GM10847 (cell line): ENCODE measurements around the gene ADAMTS4.

Source experiments
- POLR2A ChIP-seq: IDR thresholded peaks from 2 replicates; pipeline ENCODE4 v1.6.1; 2011; ENCODE audit not compliant: insufficient read length; ENCODE audit errors: extremely low read depth

Gene ADAMTS4

DNA sequence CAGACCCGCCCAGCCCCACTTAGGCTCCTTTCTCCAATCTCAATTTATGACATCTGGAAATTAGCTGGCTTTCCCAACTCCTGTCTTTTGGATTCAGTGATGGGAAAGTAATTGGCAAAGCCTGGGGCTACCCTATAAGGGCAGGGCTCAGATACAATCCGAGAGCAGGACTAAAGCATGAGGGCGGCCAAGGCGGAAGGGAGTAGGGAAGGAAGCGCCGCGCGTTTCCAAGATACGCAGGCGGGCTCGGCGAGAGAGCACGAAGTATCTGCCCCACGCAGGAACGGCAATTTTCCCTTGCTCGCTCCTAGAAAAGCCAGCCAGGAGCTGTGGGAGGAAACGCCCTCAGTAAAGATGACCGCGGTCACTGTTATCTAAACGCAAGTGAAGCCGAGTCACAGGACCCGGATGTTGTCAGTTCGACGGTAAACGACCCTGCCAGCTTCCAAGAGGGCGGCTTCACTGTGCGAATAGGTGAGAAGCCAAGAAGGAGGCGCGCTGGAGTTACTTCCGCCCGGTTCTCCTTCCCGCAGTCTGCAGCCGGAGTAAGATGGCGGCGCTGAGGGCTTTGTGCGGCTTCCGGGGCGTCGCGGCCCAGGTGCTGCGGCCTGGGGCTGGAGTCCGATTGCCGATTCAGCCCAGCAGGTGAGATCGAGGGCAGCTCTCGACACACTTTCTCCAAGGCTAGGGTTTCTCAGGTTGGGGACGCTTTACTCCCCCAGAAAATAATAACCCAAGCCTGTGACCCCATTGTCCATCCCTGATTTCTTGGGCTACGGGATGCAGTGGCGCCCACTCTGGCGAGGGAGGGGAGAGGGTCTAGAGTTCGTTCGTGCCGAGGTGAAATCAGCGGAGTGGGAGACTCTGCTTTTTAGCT lies 3.2 kb upstream of the ADAMTS4 start, which contains the start of gene NDUFS2:
Gene NDUFS2 (plus strand): TSS at position 532 of the 877 bp plus-strand sequence. CDS start 19 bp downstream, at position 551.
- peak; percentile 83 for TF ChIP-seq POLR2A

DNA sequence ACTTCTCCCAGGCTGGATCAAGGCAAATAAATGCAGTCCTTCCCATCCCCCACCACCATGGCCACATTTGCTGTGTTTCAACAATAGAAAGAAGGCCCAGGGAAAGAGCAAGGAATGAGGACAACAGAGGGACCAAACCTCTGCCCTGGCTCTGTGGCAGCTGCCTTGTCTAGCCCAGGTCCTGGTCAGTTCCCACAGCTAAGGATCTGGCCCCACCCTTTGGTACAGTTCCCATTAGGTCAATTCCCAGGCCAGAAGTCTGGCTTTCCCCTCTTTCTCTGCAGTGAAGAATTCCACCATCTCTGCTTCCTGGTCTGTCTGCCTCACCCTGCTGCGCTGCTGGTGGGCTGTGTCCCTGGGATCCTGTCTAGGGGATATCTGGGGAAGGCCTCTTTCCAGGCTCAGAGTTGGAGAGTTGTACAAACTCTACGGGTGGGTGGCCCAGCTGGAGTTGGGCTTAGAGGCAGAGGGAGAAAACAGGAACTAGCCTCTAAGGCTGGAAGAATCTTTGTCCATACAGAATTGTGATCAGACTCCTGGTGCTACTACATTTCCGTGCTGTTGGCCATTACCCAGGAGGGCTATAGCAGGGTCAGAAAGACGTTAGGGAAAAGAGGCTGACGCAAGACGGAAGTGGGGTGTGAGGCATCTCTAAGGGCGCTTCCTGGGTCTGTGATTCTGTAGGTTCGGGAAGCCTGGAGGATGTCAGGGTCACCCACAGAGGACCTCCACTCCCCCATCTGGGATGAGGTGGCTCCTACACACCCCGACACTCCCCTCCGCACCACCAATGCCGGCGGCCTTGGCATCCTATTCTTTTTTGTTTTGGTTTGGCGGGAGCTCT lies 2.4 kb upstream of the ADAMTS4 start:
- no peak for TF ChIP-seq POLR2A

DNA sequence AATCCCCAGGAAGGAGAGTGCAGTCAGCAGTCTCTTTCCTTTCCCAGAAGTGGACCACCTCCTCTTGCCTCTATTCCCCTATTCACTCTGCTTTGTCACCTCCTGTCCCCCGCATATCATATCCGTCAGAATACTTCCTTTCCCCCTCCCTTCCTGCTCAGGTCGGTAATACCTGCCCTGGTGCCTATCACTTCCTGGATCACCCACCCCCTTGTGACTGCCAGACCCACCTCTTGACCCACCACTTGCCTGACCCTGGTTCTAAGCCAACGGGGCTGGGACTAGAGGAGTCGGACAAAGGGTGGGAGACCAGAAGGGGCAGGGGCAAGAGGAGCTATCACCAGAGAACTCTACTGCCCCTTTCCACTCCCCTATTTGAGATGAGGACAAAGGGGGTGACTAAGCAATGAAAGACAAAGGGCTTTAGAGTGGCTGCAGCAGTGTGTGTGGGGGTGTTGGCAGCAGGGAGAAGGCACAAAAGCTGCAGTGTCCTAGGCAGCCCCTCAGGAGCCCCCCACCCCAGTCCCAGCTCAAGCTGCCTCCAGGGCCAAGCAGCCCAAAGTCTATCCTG lies 1.7 kb upstream of the ADAMTS4 start:
- no peak for TF ChIP-seq POLR2A

DNA sequence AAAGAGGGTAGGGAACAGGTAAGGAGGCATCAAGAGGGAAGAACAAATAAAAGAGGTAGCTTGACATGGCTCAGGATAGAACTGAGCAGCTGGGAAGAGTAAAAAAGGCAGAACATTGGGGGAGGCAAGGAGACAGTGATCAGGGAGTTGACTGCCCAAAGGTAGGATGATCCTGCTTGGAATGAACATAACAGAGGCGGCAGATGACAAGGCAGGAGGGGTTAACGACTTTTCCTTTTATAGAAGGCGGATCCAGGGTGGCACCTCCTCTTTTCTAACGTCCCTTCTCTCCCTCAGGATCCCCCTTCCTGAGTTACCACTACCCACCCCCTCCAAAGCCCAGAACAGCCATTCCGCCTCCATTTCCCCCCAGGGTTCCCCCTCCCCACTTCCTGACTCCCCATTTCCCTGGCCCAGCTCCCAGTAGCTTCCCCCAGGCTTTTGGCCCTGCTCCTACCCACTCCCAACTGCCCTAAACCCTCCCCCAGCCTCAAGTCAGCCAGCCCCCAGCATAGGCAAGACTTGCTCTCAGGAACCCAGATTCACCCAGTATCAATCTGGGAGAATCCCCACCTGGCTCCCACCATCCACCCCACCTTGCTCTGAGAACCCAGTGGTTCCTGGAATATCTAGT lies 769 bp upstream of the ADAMTS4 start:
- no peak for TF ChIP-seq POLR2A

DNA sequence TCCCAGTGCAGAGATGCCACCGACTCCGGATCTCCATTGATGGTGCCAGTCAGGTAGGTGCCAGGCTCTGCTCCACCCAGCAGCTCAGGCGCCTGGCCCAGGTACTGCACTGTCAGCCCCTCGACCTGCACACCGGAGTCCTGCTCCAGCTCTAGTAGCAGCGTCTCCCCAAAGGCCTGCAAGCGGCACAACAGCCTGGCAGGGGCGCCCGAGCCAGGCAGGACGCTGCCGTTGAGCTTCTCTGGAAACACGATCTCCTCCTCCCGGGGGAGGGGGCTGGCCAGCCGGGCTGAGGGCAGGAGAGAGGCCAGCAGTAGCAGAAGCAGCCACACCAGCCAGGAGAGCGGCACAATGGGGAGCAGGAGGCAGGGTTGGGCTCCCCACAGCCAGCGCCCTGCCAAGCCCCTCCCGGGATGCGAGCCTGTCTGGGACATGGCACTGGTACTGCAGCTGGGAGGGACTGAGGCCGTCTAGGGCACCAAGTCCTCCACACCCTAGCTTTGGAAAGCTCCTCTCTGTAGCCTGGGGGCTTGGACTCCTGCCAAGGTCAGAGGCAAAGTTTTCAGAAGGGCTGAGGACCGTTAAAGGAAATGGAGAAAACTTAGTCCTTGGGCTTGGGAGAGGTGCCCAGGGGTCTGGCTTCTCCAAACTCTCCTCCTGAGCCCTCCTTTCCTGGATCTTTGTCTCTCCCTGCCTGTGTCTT lies 509 bp downstream of the ADAMTS4 start:
- no peak for TF ChIP-seq POLR2A

DNA sequence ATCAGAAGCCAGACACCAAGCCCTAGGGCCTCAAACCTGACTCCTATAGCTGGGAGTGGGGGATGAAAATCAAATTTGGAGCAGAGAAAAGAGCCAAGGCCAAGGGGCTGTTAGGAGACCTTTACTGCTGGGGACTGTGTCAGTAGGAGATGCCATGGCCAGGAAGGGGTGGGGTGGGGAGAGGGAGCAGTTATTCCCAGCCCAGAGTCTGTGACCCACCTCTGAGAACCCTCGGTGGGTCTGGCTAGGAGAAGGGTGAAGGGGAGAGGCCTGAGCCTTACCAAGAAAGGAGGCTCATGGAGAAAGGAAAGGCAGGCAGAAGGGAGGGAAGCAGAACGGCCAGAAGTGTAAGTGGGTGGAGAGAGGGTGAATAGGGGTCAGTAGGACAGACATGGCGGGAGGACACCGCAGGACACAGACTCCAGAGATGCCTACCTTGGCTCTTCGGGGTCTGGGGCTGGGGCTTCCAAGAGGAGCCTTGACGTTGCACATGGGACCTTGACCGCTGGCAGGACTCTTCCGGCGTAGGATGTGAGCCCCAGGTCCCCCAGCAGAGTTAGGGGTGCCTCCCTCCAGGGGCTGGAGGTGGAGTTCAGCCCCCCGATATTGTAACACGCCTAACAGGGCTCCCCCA lies 1.2 kb downstream of the ADAMTS4 start:
- no peak for TF ChIP-seq POLR2A

DNA sequence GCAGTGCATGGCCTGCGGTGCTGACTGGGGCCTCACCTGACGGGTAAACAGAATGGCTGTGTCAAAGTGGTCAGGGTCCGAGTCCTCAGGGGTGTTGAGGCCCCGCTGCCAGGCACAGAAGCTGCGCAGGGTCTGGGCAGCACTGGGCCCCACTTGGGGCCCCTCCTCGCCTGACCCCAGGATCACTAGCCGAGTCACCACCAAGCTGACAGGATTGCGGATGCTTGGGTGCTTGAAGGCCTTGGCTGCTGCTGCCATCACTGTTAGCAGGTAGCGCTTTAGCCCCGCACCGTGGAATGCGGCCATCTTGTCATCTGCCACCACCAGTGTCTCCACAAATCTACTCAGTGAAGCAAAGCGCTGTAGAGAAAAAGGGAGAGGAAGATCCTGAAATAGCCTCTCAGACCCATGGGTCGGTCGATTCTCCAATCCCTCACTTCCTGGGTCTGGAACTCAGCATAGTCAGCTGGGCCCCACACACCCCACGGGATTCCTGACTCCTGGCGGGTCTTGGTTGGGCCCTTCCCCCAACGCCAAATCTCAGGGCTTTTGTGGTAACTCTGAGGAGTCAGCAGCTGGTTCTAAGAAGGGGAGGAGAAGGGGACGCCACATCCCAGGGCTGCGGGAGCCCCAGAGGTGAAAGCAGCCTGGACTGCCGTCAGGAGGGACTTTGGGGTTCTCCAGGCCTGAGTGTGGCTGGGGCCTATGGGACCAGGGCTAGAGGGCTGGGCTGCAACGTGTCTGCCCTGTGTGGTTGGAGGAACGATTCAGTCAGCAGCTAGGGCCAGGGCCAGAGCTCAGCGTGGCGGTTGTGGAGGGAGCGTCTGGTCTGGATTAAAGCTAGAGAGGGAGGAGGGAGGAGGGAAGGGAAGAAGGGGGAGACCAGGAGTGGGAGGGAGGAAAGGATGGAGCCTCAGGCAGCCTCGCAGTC lies 2.1 kb downstream of the ADAMTS4 start:
- TF ChIP-seq POLR2A, result no peak

DNA sequence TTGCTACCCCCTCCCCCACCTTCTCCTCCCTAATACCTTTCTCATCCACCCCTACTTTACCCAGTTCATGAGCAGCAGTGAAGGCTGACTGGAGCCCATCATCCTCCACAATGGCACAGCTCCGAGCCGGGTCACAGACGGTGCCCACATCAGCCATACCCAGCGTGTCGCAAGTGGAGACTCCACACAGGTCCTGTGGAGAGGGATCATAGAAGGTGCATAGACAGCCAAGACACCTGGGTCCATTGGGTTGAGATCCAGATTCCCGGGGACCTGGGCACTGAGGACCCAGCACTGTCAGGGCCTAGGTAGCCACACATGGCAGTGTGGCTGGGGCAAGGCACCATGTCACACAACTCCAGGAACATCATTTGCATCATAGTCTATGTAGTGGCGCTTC lies 2.7 kb downstream of the ADAMTS4 start:
- no peak for TF ChIP-seq POLR2A

DNA sequence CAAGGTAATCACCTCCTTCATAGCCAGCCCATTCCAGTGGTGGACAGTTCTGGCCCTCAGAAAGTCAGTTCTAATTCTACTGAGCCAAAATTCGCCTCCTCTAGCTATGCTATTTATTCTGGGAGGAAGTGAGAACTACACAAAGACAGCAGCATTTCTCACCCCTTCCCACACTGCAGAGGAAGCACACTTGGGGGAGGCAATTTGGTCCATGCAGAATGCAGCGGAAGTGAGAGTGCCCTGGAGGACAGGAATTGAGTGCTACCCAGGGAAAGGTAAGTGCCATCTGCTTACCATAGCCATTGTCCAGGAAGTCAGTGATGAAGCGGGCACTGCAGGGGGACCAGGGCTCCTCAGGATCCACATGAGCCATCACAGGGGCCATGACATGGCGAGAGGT lies 3.7 kb downstream of the ADAMTS4 start:
- no peak for TF ChIP-seq POLR2A

DNA sequence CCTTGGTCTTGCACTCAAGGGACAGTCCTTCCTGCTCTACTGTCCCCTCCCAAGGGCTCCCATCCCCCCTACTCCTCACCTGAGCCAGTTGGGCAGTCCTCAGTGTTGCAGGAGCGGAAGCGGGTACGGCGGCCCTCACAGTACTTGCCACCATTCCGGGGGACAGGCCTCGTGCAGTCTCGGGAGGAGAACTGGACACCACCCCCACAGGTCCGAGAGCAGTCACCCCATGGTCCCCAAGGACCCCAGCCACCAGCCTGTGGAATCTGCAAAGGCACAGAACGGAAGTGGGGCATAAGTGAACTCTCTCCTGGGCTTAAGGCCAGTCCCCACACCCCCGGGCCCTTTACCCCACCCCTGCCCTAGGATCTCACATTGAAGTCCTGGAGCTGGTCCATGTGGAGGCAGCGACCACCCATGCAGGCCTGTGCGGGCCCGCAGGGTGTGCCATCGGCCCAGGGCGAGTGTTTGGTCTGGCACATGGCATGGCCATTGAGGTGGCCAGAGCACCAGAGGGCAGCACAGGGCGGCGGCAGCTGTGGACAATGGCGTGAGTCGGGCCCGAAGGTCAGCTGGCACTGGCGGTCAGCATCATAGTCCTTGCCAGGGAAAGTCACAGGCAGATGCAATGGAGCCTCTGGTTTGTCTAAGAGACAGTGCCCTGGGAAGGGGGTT lies 5.2 kb downstream of the ADAMTS4 start:
- TF ChIP-seq POLR2A, result no peak

DNA sequence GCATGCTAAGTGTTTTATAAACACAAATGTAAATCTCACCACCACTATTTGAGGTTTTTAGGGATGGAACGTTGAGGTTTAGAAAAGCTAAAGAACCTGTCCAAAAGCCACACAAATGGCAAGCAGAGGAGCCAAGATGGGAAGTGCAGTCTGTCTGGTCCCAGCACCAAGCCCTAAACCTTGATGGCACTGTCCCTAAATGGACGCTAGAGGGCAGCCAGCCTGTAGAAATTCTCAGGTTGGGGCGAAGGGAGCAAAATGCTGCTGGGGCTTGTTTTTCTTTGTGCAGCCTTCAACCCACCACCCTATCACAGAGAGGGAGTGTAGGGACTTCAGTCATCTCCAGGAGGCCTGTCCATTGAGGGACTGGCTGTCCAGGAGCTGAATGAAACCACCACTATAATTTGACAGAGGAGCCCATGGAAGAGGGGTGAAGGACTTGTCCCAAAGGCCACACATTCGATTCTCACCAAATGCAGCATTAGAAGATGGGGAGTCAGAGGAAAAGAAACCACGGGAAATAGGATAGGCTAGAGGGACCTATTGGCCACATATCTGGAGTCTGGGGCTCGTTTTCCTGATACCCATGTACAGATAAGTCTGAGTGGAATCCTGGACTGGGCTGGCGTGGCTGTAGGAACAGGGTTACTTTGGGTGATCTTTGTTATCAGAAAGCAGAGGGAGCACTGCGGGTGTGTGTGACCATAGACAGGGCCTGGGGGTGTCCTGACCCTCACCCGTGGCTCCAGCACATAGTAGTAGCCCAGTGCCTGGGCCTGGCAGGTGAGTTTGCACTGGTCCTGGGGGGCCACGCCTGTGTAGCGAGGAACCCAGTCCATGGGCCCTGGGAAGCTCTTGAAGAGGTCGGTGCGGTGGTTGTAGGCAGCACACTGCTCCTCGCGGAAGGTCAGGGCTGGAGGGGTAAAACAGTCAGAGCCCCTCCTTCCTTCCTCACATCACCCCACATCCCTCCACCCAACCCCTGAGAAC lies 6.1 kb downstream of the ADAMTS4 start:
- no peak for TF ChIP-seq POLR2A
